ENCODE results near the gene RBBP4.

GRCh38 chr1:32644426-32644825 lies 6.6 kb upstream of the RBBP4 start:
- TF ChIP-seq NANOG (IDR thresholded peaks at IDR 0.05; ENCODE audit: insufficient read depth, low read depth, low read length, poor library complexity, severe bottlenecking) = no peak
- no peak for TF ChIP-seq CEBPB (IDR thresholded peaks at IDR 0.05; ENCODE audit: low read depth, low read length)
- TF ChIP-seq JUND (IDR thresholded peaks at IDR 0.05; ENCODE audit: low read length) = no peak
- no peak for TF ChIP-seq TAF1 (IDR thresholded peaks at IDR 0.05; ENCODE audit: low read depth, low read length)
